Endodermal cell (in vitro differentiated cells): ENCODE results near the gene CDK11A. TPM values are rescaled to one million over a fixed set of nuclear protein-coding genes. Genes with fewer than 3 reads are reported as not detected.
"Not testable (repeated sequence)": the region's sequence is repeated elsewhere in the genome, so short reads cannot be mapped to it uniquely, and the experiment has no call there.

ENCODE experiments used
- DNase-seq: peaks from one replicate; pipeline ENCODE4 v3.0.0-alpha.2; 2017
- H3K27ac ChIP-seq: 2 replicates; pipeline ENCODE4 v1.5.1; 2013; ENCODE audit warnings: mild to moderate bottlenecking, low read depth, low read length, moderate library complexity
- H3K27me3 ChIP-seq: 2 replicates; pipeline ENCODE4 v1.6.1; 2013; ENCODE audit warnings: mild to moderate bottlenecking, low read length, moderate library complexity; ENCODE audit not compliant: insufficient read depth, control insufficient read depth, poor library complexity, severe bottlenecking
- H3K36me3 ChIP-seq: 2 replicates; pipeline ENCODE4 v1.7.0; 2013; ENCODE audit warnings: mild to moderate bottlenecking, low read length, moderate library complexity; ENCODE audit not compliant: control insufficient read depth, insufficient read depth
- H3K4me1 ChIP-seq: one replicate; pipeline ENCODE4 v1.7.0; 2013; ENCODE audit warnings: low read length; ENCODE audit not compliant: control insufficient read depth, insufficient read depth
- H3K4me3 ChIP-seq: 2 replicates; pipeline ENCODE4 v1.5.1; 2013; ENCODE audit warnings: mild to moderate bottlenecking, low read length, moderate library complexity
- H3K9ac ChIP-seq: 2 replicates; pipeline ENCODE4 v1.6.1; 2013; ENCODE audit warnings: mild to moderate bottlenecking, low read length, moderate library complexity; ENCODE audit not compliant: poor library complexity, severe bottlenecking; ENCODE audit errors: extremely low read depth
- H3K9me3 ChIP-seq: 2 replicates; pipeline ENCODE4 v1.6.1; 2013; ENCODE audit warnings: mild to moderate bottlenecking, low read length, moderate library complexity; ENCODE audit not compliant: control insufficient read depth
- H3K27ac Mint-ChIP-seq: 2 replicates; pipeline ENCODE4 v1.8.0; 2020; ENCODE audit warnings: mixed read lengths
- H3K27me3 Mint-ChIP-seq: 2 replicates; pipeline ENCODE4 v1.8.0; 2021; ENCODE audit warnings: mild to moderate bottlenecking, mixed read lengths; ENCODE audit not compliant: insufficient read depth
- H3K36me3 Mint-ChIP-seq: 2 replicates; pipeline ENCODE4 v1.8.0; 2020; ENCODE audit warnings: low read depth, mixed read lengths
- H3K4me1 Mint-ChIP-seq: 2 replicates; pipeline ENCODE4 v1.8.0; 2020; ENCODE audit warnings: mixed read lengths
- H3K4me3 Mint-ChIP-seq: 2 replicates; pipeline ENCODE4 v1.8.0; 2020; ENCODE audit warnings: mild to moderate bottlenecking, moderate library complexity, mixed read lengths
- H3K9me3 Mint-ChIP-seq: 2 replicates; pipeline ENCODE4 v1.8.0; 2020; ENCODE audit warnings: mild to moderate bottlenecking, mixed read lengths
- CTCF ChIP-seq: fragments of 200-600 bp; sonication (generic); conservative IDR thresholded peaks from 2 replicates; pipeline ENCODE4 v1.5.0; 2021; ENCODE audit warnings: antibody characterized with exemption, mild to moderate bottlenecking
- WGBS, 2 experiments: methylation state at CpG; one replicate each; pipeline versions ENCODE4 v1.1.5 to v1.1.7; 2013; ENCODE audit warnings: missing lambda C conversion rate in 2 of 2, mixed read lengths in 1 of 2; ENCODE audit not compliant: insufficient coverage in 1 of 2, insufficient read length in 1 of 2; 5-methylcytosine and 5-hydroxymethylcytosine counted together
- total RNA-seq, 2 donors: library from RNA; stranded (reverse); fragmentation: NEBNext Ultra II Directional in 1 of 2; extraction: Animal tissue kit (Norgen Biotek cat#: 25700) in 1 of 2; gene quantifications; 2 replicates in 1 of 2; 3 replicates in 1 of 2; pipeline ENCODE4 v1.2.1, GENCODE V29; 2021

CDK11A gene
- total RNA-seq, 2 donors from 2014 or later = 61.0 to 62.1 TPM

GRCh38 chr1:1737675-1738590, 13.8 kb upstream of the CDK11A start:
- not testable (repeated sequence) for H3K4me3 ChIP-seq

GRCh38 chr1:1732381-1732780, 8.2 kb upstream of the CDK11A start:
- H3K36me3 ChIP-seq = peaks cover 11% of the 10 kb centered on the region
- Mint-ChIP-seq H3K4me3 (no peak overlapping the region), H3K4me1 (no peaks in the 10 kb centered on the region), H3K27me3 (no peaks in the 10 kb centered on the region), H3K27ac (no peak overlapping the region), H3K9me3 (no peaks in the 10 kb centered on the region), H3K36me3 (peaks cover 24% of the 10 kb centered on the region)
- no peak overlapping the region for H3K9ac ChIP-seq
- H3K4me3 ChIP-seq = no peak overlapping the region
- no peaks in the 10 kb centered on the region for H3K9me3 ChIP-seq
- TF ChIP-seq CTCF = no peak
- no peaks in the 10 kb centered on the region for H3K27me3 ChIP-seq
- 94 to 95% methylated on average over 14 to 17 of the region's 17 CpGs for WGBS, 2 experiments
- no peaks in the 10 kb centered on the region for H3K4me1 ChIP-seq
- H3K27ac ChIP-seq = no peak overlapping the region
- DNase-seq = no peak

More at GRCh38 chr1:1737675-1738590, 13.8 kb upstream of the CDK11A start:
- H3K4me1 Mint-ChIP-seq, H3K9me3 ChIP-seq, H3K4me3 Mint-ChIP-seq, H3K9me3 Mint-ChIP-seq, H3K9ac ChIP-seq, DNase-seq, H3K36me3 ChIP-seq, H3K4me1 ChIP-seq, H3K27ac Mint-ChIP-seq, H3K27me3 Mint-ChIP-seq, H3K27ac ChIP-seq, H3K27me3 ChIP-seq: not testable (repeated sequence)
- 96 to 100% methylated on average over 2 to 26 of the region's 44 CpGs for WGBS, 2 experiments
- H3K36me3 Mint-ChIP-seq = peaks cover 25% of the 10 kb centered on the region

- Histone ChIP-seq H3K9ac (no peak overlapping the region), H3K36me3 (peaks cover 11% of the 10 kb centered on the region), H3K27ac (no peak overlapping the region), H3K4me1 (no peaks in the 10 kb centered on the region), H3K27me3 (no peaks in the 10 kb centered on the region), H3K9me3 (no peaks in the 10 kb centered on the region), H3K4me3 (no peak overlapping the region)
- H3K36me3 Mint-ChIP-seq = peaks cover 24% of the 10 kb centered on the region
- no peak overlapping the region for H3K4me3 Mint-ChIP-seq
- no peak for DNase-seq
- no peaks in the 10 kb centered on the region for H3K9me3 Mint-ChIP-seq
- WGBS, 2 experiments = 89 to 93% methylated on average over 10 to 17 of the region's 17 CpGs
- no peak for TF ChIP-seq CTCF
- no peak overlapping the region for H3K27ac Mint-ChIP-seq
- H3K27me3 Mint-ChIP-seq = no peaks in the 10 kb centered on the region
- H3K4me1 Mint-ChIP-seq = no peaks in the 10 kb centered on the region
Measured at GRCh38 chr1:1730870-1731269, 6.7 kb upstream of the CDK11A start.

GRCh38 chr1:1730230-1730629, 6.1 kb upstream of the CDK11A start:
- not testable (repeated sequence) for H3K4me3 Mint-ChIP-seq, DNase-seq, H3K9ac ChIP-seq, H3K27ac ChIP-seq, H3K4me1 Mint-ChIP-seq, H3K27me3 Mint-ChIP-seq, H3K4me3 ChIP-seq, H3K9me3 Mint-ChIP-seq, H3K27ac Mint-ChIP-seq, H3K4me1 ChIP-seq, H3K9me3 ChIP-seq, H3K27me3 ChIP-seq
- peaks cover 11% of the 10 kb centered on the region for H3K36me3 ChIP-seq
- H3K36me3 Mint-ChIP-seq = peaks cover 19% of the 10 kb centered on the region
- 98% methylated on average over 5 of the region's 13 CpGs; no CpG with 5 or more reads in 1 of the 2 experiments for WGBS, 2 experiments

GRCh38 chr1:1729116-1729816, 5.1 kb upstream of the CDK11A start:
- not testable (repeated sequence) for H3K27me3 Mint-ChIP-seq, H3K9me3 Mint-ChIP-seq, H3K27me3 ChIP-seq, H3K9ac ChIP-seq, H3K4me1 Mint-ChIP-seq, DNase-seq, H3K4me3 ChIP-seq, H3K4me3 Mint-ChIP-seq, H3K9me3 ChIP-seq, H3K27ac Mint-ChIP-seq, H3K4me1 ChIP-seq, H3K27ac ChIP-seq
- peaks cover 11% of the 10 kb centered on the region for H3K36me3 ChIP-seq
- 93 to 95% methylated on average over 6 to 15 of the region's 18 CpGs for WGBS, 2 experiments
- H3K36me3 Mint-ChIP-seq = peaks cover 13% of the 10 kb centered on the region
